Amygdala (tissue), 56 donors: Measurements from ENCODE around the gene UBE4A.

Source experiments
- DNase-seq, 56 donors: peaks; one replicate each; lab custom pipeline; 2025; lab: John Stamatoyannopoulos, UW

The UBE4A gene

GRCh38 chr11:118359295-118359958, at the start of gene UBE4A:
TSS of gene UBE4A (plus strand) at chr11:118359600. CDS start at chr11:118365081, 5,481 bp downstream.
- DNase-seq, result peak; percentile 36 to 97 (median 89)

- no peak for DNase-seq
These were observed 49.1 kb upstream of the UBE4A start for GRCh38 chr11:118310271-118310670.

GRCh38 chr11:118310781-118311485, 48.5 kb upstream of the UBE4A start:
- DNase-seq, result no peak

- DNase-seq, result no peak
These were observed 47.9 kb upstream of the UBE4A start for GRCh38 chr11:118311518-118311917.

GRCh38 chr11:118312328-118312727, 47.1 kb upstream of the UBE4A start:
- DNase-seq, result no peak

GRCh38 chr11:118313242-118313641, 46.2 kb upstream of the UBE4A start:
- no peak for DNase-seq

- DNase-seq, result no peak
These were observed 44.4 kb upstream of the UBE4A start for GRCh38 chr11:118314988-118315411.

- DNase-seq, result no peak
These were observed 41.3 kb upstream of the UBE4A start for GRCh38 chr11:118318124-118318523.

- DNase-seq, result no peak
These were observed 40.6 kb upstream of the UBE4A start for GRCh38 chr11:118318581-118319336.

GRCh38 chr11:118319337-118319707, 40.1 kb upstream of the UBE4A start:
- no peak for DNase-seq

GRCh38 chr11:118320515-118320914, 38.9 kb upstream of the UBE4A start:
- no peak for DNase-seq

- DNase-seq, result no peak
These were observed 37.9 kb upstream of the UBE4A start for GRCh38 chr11:118321386-118322082.

- no peak for DNase-seq
These were observed 36.7 kb upstream of the UBE4A start for GRCh38 chr11:118322721-118323120.

- no peak for DNase-seq
These were observed 34.1 kb upstream of the UBE4A start for GRCh38 chr11:118325283-118325682.

GRCh38 chr11:118328745-118329144, 30.7 kb upstream of the UBE4A start:
- DNase-seq, result no peak

- DNase-seq, result no peak
These were observed 24.7 kb upstream of the UBE4A start for GRCh38 chr11:118334745-118335144.

GRCh38 chr11:118338637-118339061, 20.8 kb upstream of the UBE4A start:
- DNase-seq, result no peak

GRCh38 chr11:118339281-118339961, 20.0 kb upstream of the UBE4A start:
- no peak for DNase-seq

- DNase-seq, result no peak
These were observed 19.0 kb upstream of the UBE4A start for GRCh38 chr11:118340449-118340848.

GRCh38 chr11:118341261-118341660, 18.1 kb upstream of the UBE4A start:
- DNase-seq, result no peak
